Jurkat, Clone E6-1 (cell line): Measurements from ENCODE around the gene TRAPPC5.

ENCODE experiments used
- DNase-seq: peaks from one replicate; pipeline ENCODE4 v3.0.0-alpha.2; 2011; ENCODE audit warnings: low read depth, low spot score
- H3K4me3 ChIP-seq: 2 replicates; pipeline ENCODE4 v1.5.1; 2011; ENCODE audit warnings: mild to moderate bottlenecking, low read length, control low read depth, moderate library complexity

The TRAPPC5 gene

GRCh38 chr19:7718668-7719067, 38.0 kb downstream of the TRAPPC5 start:
- DNase-seq: no peak
- H3K4me3 ChIP-seq: no peak overlapping the region

DNA sequence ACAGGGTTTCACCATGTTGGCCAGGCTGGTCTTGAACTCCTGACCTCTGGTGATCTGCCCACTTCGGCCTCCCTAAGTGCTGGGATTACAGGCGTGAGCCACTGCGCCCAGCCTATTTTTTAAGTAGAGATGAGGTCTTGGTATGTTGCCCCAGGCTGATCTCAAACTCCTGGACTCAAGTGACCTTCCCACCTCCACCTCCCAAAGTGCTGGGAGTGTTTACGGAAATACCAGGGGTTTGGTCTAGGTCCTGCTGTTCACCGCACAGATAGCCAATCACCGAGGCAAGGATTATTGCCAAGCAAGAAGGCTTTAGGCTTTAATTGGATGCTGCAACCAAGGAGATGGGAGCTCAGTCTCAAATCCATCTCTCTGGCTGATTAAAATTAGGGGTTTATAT, 39.7 kb downstream of the TRAPPC5 start:
- no peak for DNase-seq
- H3K4me3 ChIP-seq: no peak overlapping the region

GRCh38 chr19:7722231-7722651, 41.6 kb downstream of the TRAPPC5 start:
- H3K4me3 ChIP-seq: no peak overlapping the region
- DNase-seq: no peak

GRCh38 chr19:7725791-7726190, 45.2 kb downstream of the TRAPPC5 start:
- no peak overlapping the region for H3K4me3 ChIP-seq
- DNase-seq: no peak

DNA sequence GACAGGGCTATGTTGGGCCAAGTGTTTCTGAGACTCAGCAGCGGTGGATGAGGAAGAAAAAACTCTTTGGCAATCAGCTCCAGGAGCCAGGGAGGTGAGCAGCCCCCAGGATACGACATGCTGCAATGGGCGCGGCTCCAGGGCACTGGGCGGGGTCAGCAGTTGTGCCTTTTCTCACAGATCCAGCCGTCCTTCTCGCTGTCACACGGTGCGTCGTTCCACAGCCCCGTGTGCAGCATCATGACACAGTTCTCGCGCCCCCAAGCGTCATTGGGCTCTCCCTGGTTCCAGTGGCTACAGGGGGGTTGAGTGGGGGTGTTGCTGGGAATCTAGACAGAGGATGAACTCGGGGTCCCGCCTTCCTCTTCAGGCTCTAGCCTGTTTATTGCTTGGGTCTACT, 48.6 kb downstream of the TRAPPC5 start:
- DNase-seq: no peak
- no peak overlapping the region for H3K4me3 ChIP-seq

DNA sequence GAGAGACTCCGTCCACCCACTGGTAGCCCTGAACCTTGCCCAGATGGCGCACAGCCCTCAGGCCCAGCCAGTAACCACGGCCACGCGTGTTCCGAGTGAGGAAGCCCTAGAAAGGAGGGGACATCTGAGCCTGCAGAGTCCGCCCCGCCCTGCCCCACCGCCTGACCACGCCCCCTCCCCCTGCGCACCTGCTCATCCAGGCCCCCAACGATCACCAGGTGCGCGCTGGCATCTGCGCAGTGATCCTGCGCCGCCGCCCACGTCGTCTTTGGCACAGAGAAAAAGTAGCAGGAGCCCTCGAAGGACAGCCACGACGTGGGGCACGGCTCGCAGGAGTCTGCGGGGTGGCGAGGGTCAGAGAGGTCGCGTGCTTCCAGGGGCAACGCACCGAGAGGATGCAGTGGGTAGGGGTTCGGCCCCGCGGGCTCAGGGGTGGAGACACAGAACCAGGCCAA, 49.2 kb downstream of the TRAPPC5 start:
- DNase-seq: no peak
- H3K4me3 ChIP-seq: no peak overlapping the region

DNA sequence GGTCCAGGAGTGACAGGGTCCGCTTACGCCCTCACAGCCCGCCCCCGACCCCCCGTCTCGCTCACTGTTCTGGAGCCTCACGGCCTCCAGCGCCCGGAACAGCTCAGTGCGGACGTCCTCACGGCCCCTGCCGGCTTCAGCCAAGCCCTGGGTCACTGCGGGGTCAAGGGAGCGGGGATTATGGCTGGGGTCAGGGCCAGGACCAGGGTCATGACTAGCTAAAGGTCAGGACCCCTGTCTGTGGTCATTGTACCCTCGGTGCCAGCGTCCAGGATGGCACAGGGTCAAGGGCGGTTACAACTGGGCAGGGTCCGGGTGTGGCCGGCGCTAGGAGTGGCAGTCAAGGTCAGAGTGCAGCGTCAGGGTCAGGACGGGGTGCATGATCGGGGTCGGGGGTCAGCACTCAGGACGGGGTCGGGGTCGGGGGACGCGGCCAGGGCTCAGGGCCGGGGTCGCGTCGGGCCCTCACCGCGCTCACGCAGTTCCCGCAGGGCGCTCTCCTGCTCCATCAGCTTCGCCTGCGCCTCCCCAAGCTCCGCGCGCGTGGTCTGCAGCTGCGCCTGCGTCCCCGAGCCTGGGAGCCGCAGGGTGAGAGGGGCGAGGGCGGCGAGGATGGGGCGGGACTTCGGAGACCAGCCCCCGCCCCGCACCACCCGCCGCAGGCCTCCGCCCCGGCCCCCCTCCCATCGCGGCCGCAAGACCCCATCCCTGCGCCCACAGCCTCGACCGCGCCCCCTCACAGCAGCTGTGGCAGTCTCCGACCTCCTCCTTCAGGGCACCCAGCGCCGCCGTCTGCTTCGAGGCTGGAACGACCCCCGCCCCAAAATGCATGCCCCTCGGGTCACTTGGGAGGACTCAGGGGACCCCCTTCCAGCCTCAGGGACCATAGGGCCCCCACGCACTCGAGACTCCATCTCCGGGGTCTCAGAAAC, 49.9 kb downstream of the TRAPPC5 start:
- DNase-seq: no peak
- no peak overlapping the region for H3K4me3 ChIP-seq

GRCh38 chr19:7731218-7731595, 50.6 kb downstream of the TRAPPC5 start:
- DNase-seq: no peak
- H3K4me3 ChIP-seq: no peak overlapping the region

GRCh38 chr19:7731615-7732014, 51.0 kb downstream of the TRAPPC5 start:
- no peak for DNase-seq
- H3K4me3 ChIP-seq: no peak overlapping the region

- H3K4me3 ChIP-seq: no peak within 1 kb of the TSS
These were observed 51.4 kb downstream of the TRAPPC5 start, which contains the start of gene CLEC4G for GRCh38 chr19:7732045-7732444. TSS of gene CLEC4G (minus strand) at chr19:7732110. CDS start at chr19:7732102, 8 bp downstream.

GRCh38 chr19:7733376-7733775, 52.7 kb downstream of the TRAPPC5 start:
- no peak overlapping the region for H3K4me3 ChIP-seq
- no peak for DNase-seq

More at GRCh38 chr19:7732045-7732444, 51.4 kb downstream of the TRAPPC5 start, which contains the start of gene CLEC4G:
- no peak for DNase-seq

GRCh38 chr19:7734220-7735203, 53.9 kb downstream of the TRAPPC5 start:
- H3K4me3 ChIP-seq: no peak overlapping the region
- no peak for DNase-seq

DNA sequence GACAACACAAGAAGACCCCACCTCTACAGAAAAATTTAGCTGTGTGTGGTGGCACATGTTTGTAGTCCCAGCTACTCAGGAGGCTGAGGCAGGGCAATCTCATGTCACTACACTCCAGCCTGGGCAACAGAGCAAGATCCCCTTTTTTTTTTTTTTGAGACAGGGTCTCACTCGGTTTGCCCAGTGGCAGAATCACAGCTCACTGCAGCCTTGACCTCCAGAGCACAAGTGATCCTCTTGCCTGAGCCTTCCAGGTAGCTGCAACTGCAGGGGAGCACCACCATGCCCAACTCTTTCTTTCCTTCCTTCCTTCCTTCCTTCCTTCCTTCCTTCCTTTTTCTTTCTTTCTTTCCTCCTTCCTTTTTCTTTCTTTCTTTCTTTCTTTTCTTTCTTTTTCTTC, 55.5 kb downstream of the TRAPPC5 start:
- H3K4me3 ChIP-seq: no peak overlapping the region
- DNase-seq: no peak

DNA sequence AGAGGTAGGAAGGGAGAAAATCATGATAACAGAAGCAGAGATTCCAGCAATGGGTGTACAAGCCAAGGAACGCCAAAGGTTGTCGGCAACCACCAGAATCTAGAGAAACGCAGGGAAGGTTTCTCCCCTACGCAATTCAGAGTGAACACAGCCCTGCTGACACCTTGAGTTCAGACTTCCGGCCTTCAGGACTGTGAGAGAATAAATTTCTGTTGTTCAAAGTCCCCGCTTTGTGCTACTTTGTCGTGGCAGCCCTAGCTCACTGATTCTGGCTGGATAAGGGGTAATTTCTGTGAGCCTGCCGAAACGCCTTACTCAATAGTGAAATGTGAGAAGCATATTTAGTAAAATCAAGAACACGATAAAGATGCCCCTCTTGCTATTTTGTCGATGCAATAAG, 56.6 kb downstream of the TRAPPC5 start:
- H3K4me3 ChIP-seq: no peak overlapping the region
- no peak for DNase-seq
